Activated CD8-positive, alpha-beta T cell treated with anti-CD3 and anti-CD28 coated beads for 36 hours (primary cell): ENCODE results near the gene IFI27. TPM values are rescaled to one million over a fixed set of nuclear protein-coding genes. Genes with fewer than 3 reads are reported as not detected.

ENCODE experiments used
- ATAC-seq: fragments of 200-7000 bp; cut with Tn5 transposase; one replicate; pipeline ENCODE4 v1.10.0; 2021; ENCODE audit warnings: mild to moderate bottlenecking, moderate library complexity
- CTCF ChIA-PET: fragments of 350-600 bp; sonication (Branson Sonifier 250); formaldehyde crosslinking; loops from one replicate; lab custom pipeline; 2021; ENCODE audit warnings: antibody characterized with exemption; lab: Charles Lee
- POLR2A ChIA-PET: fragments of 350-600 bp; sonication (Branson Sonifier 250); formaldehyde crosslinking; loops from one replicate; lab custom pipeline; 2021; ENCODE audit warnings: antibody characterized with exemption; lab: Charles Lee
- DNase-seq: peaks from one replicate; pipeline ENCODE4 v3.0.0-alpha.2; 2020
- H3K27ac Mint-ChIP-seq: one replicate; pipeline ENCODE4 v1.8.0; 2021; ENCODE audit warnings: mild to moderate bottlenecking, mixed read lengths
- H3K27me3 Mint-ChIP-seq: one replicate; pipeline ENCODE4 v1.8.0; 2021; ENCODE audit warnings: mixed read lengths
- H3K36me3 Mint-ChIP-seq: one replicate; pipeline ENCODE4 v1.8.0; 2021; ENCODE audit warnings: low read depth, mixed read lengths
- H3K4me1 Mint-ChIP-seq: one replicate; pipeline ENCODE4 v1.8.0; 2021; ENCODE audit warnings: low read depth, mixed read lengths
- H3K4me3 Mint-ChIP-seq: one replicate; pipeline ENCODE4 v1.8.0; 2021; ENCODE audit warnings: mild to moderate bottlenecking, moderate library complexity, mixed read lengths
- H3K9me3 Mint-ChIP-seq: one replicate; pipeline ENCODE4 v1.8.0; 2021; ENCODE audit warnings: mixed read lengths
- CTCF ChIP-seq: fragments of 200-600 bp; IDR thresholded peaks from one replicate; pipeline ENCODE4 v1.8.0; 2022; ENCODE audit warnings: antibody characterized with exemption, mild to moderate bottlenecking
- intact Hi-C: fragments of 100-400 bp; cut with micrococcal nuclease; formaldehyde crosslinking; loops from one replicate; pipeline ENCODE4 v1.10.0; 2022
- total RNA-seq, 2 experiments: library from RNA; stranded (reverse); gene quantifications; one replicate each; pipeline ENCODE4 v1.2.3, GENCODE V29; 2021

Gene IFI27
- total RNA-seq, 2 experiments from 2014 or later: 0.86 to 4.1 TPM

- H3K27me3 Mint-ChIP-seq: no peaks in the 10 kb centered on the region
- H3K9me3 Mint-ChIP-seq: no peaks in the 10 kb centered on the region
- intact Hi-C loops: no loop called here
- CTCF ChIA-PET: interaction anchor here (0.9 to 1.7 kb wide), 3 partner anchors 27 to 381 kb away, joined by 3 to 4 read pairs (median 4); no protein-coding TSS in a partner anchor
- ATAC-seq (no peak), DNase-seq (no peak)
- H3K27ac Mint-ChIP-seq: no peak overlapping the region
- no peaks in the 10 kb centered on the region for H3K4me1 Mint-ChIP-seq
- TF ChIP-seq CTCF: no peak
- H3K4me3 Mint-ChIP-seq: no peak overlapping the region
- POLR2A ChIA-PET: no interaction called here
- no peaks in the 10 kb centered on the region for H3K36me3 Mint-ChIP-seq
Measured at GRCh38 chr14:94104731-94105130, 5.8 kb upstream of the IFI27 start.

- CTCF ChIA-PET: interaction anchor here (1.2 kb wide), 1 partner anchor 10 kb away, joined by 3 read pairs; no protein-coding TSS in a partner anchor
- H3K9me3 Mint-ChIP-seq: no peaks in the 10 kb centered on the region
- H3K4me3 Mint-ChIP-seq: no peak overlapping the region
- no peaks in the 10 kb centered on the region for H3K36me3 Mint-ChIP-seq
- H3K4me1 Mint-ChIP-seq: no peaks in the 10 kb centered on the region
- DNase-seq (no peak), ATAC-seq (no peak)
- TF ChIP-seq CTCF: no peak
- intact Hi-C loops: no loop called here
- H3K27ac Mint-ChIP-seq: no peak overlapping the region
- no peaks in the 10 kb centered on the region for H3K27me3 Mint-ChIP-seq
- POLR2A ChIA-PET: no interaction called here
Measured at GRCh38 chr14:94109915-94110250, 653 bp upstream of the IFI27 start.

DNA sequence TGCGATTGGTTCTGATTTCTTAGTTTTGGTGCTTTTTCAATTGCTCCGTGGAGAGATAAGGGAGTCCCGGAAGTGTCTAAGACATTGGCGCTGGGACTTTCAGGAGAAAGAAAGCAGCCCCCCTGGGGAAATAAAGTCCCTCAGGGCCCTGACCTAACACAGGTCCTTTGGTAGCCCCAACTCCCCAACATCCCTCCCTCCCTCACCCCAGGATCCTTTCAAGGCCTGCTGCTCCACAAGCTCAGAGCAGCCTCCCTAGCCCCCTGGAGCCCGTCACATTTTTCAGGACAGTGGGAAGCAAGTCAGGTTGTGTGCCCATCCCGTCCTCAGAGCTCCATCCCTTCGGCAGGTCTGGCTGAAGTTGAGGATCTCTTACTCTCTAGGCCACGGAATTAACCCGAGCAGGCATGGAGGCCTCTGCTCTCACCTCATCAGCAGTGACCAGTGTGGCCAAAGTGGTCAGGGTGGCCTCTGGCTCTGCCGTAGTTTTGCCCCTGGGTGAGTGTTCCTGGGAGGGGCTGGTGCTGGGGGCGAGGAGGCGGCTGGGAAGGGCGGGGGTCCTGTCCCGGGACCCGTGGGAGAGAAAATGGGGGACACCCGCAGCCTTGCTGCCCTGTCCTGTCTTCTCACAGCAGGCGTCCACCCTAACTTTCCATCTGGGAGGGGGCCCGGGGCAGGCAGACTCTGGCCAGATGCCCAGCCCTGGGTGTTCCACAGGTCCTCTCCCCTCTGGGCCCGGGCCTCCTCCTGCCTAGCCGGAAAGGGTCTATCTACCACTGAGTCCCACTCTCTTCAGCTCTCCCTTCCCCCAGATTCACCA is 950 bp downstream of the IFI27 start:
- ChIA-PET CTCF (interaction anchor here (1.3 kb wide), 1 partner anchor 25 kb away, joined by 4 read pairs; no protein-coding TSS in a partner anchor), POLR2A (no interaction called here)
- no peak overlapping the region for H3K4me3 Mint-ChIP-seq
- H3K9me3 Mint-ChIP-seq: no peaks in the 10 kb centered on the region
- no peaks in the 10 kb centered on the region for H3K4me1 Mint-ChIP-seq
- H3K36me3 Mint-ChIP-seq: no peaks in the 10 kb centered on the region
- intact Hi-C loops: no loop called here
- no peak for TF ChIP-seq CTCF
- ATAC-seq (no peak), DNase-seq (no peak)
- H3K27ac Mint-ChIP-seq: no peak overlapping the region
- no peaks in the 10 kb centered on the region for H3K27me3 Mint-ChIP-seq

DNA sequence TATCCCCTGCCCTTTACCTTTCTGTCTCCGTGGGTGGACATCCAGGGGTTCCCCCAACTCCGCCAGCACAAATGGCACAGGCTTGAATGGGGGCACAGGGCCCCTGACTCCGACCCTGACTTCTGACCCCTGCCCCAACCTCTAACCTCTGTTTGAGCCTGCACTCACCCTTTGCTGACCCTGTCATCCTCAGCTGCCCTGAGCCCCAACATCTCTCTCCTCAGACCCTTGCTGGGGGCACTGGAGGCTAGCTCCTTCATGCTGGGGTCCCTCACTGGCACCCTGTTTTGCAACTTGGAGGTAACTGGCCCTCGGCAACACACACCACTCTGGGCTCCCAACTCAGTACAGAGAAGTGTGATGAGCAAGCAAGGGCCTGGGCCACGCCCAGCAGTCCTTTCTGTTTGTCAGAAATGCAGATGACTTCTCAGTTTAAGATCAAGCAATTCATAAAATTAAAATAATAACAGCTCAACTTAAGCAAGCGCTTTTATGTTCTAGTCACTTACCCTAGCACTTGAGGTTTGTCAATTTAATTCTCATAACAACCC is 2.1 kb downstream of the IFI27 start:
- CTCF ChIA-PET: interaction anchor here (1.3 to 3.1 kb wide), 2 partner anchors 19 to 76 kb away, joined by 3 to 9 read pairs; no protein-coding TSS in a partner anchor
- ATAC-seq: no peak
- Mint-ChIP-seq H3K27me3 (no peaks in the 10 kb centered on the region), H3K9me3 (no peaks in the 10 kb centered on the region), H3K4me1 (no peaks in the 10 kb centered on the region), H3K4me3 (no peak overlapping the region), H3K27ac (no peak overlapping the region), H3K36me3 (no peaks in the 10 kb centered on the region)
- DNase-seq: no peak
- no peak for TF ChIP-seq CTCF
- POLR2A ChIA-PET: no interaction called here
- intact Hi-C loops: no loop called here

- POLR2A ChIA-PET: no interaction called here
- intact Hi-C loops: no loop called here
- Mint-ChIP-seq H3K36me3 (no peaks in the 10 kb centered on the region), H3K4me3 (no peak overlapping the region), H3K27me3 (no peaks in the 10 kb centered on the region), H3K27ac (no peak overlapping the region), H3K4me1 (no peaks in the 10 kb centered on the region), H3K9me3 (no peaks in the 10 kb centered on the region)
- CTCF ChIA-PET: interaction anchor here (1.3 to 3.1 kb wide), 3 partner anchors 19 to 77 kb away, joined by 3 to 9 read pairs (median 5); no protein-coding TSS in a partner anchor
- ATAC-seq (no peak), DNase-seq (no peak)
- no peak for TF ChIP-seq CTCF
Measured at GRCh38 chr14:94113073-94113472, 2.5 kb downstream of the IFI27 start.
